Mesothelial cell of epicardium (in vitro differentiated cells): ENCODE results near the gene MAST4. TPM values are rescaled to one million over a fixed set of nuclear protein-coding genes. Genes with fewer than 3 reads are reported as not detected.

Experiments
- DNase-seq, 2 experiments: peaks; one replicate each; pipeline ENCODE4 v3.0.0; 2021; ENCODE audit warnings: low spot score in 2 of 2; ENCODE audit not compliant: unreplicated experiment in 2 of 2
- H3K27ac Mint-ChIP-seq: 2 replicates; pipeline ENCODE4 v1.8.0; 2021; ENCODE audit warnings: mixed read lengths
- H3K27me3 Mint-ChIP-seq: 2 replicates; pipeline ENCODE4 v1.8.0; 2021; ENCODE audit warnings: low read depth, mixed read lengths
- H3K36me3 Mint-ChIP-seq: 2 replicates; pipeline ENCODE4 v1.8.0; 2021; ENCODE audit warnings: mixed read lengths
- H3K4me1 Mint-ChIP-seq: 2 replicates; pipeline ENCODE4 v1.8.0; 2021; ENCODE audit warnings: mixed read lengths
- H3K4me3 Mint-ChIP-seq: 2 replicates; pipeline ENCODE4 v1.8.0; 2021; ENCODE audit warnings: mild to moderate bottlenecking, moderate library complexity, mixed read lengths
- H3K9me3 Mint-ChIP-seq: 2 replicates; pipeline ENCODE4 v1.8.0; 2021; ENCODE audit warnings: mixed read lengths
- total RNA-seq: library from RNA; stranded (reverse); gene quantifications from 3 replicates; pipeline ENCODE4 v1.2.1, GENCODE V29; 2021
- TF ChIP-seq, protein P1 (sequence below): fragments of 200-600 bp; sonication (generic); IDR thresholded peaks from one replicate; pipeline ENCODE4 v1.5.0; 2021; ENCODE audit warnings: antibody characterized with exemption; ENCODE audit not compliant: unreplicated experiment

Gene MAST4
- total RNA-seq, 1 donor from 2014 or later, result 29.8 TPM

DNA sequence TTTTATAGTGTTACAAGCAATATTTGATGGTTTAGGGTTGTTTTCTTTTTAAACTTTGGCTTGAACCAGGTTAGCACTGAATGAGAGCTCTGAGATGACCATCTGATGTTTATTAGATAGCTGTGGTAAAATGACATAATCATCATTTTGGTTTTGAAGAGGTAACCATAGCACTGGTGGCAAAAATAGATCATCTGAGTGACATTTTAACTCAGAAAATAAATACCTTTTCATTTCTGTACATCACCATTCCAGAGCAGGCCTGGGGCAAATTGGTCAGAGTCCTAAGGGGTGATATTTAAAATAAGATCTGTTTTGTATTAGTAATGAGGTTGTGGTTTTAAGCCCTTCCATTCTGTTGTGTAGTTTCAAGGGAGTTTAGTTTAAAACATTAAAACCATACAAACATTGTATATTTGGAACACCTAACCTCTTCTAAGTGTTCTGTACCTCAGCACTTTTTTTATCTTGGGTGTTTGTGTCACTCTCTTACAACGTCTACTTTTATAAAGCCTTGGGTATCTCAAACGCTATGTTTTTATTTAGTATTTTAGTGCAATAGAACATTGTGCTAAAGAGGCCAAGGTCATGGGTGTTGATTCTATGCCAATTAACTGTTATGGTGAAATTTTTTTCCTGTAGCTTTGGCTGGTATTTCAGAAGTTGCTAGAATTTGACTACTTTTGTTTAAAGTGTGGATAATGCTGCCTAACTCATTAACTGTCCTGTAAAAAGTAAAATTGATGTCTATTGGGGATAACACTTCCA is 434.3 kb downstream of the MAST4 start:
- TF ChIP-seq, protein P1, sequence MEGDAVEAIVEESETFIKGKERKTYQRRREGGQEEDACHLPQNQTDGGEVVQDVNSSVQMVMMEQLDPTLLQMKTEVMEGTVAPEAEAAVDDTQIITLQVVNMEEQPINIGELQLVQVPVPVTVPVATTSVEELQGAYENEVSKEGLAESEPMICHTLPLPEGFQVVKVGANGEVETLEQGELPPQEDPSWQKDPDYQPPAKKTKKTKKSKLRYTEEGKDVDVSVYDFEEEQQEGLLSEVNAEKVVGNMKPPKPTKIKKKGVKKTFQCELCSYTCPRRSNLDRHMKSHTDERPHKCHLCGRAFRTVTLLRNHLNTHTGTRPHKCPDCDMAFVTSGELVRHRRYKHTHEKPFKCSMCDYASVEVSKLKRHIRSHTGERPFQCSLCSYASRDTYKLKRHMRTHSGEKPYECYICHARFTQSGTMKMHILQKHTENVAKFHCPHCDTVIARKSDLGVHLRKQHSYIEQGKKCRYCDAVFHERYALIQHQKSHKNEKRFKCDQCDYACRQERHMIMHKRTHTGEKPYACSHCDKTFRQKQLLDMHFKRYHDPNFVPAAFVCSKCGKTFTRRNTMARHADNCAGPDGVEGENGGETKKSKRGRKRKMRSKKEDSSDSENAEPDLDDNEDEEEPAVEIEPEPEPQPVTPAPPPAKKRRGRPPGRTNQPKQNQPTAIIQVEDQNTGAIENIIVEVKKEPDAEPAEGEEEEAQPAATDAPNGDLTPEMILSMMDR, result no peak
- no peak for DNase-seq
- Mint-ChIP-seq H3K27me3 (no peaks in the 10 kb centered on the region), H3K4me1 (peaks cover 47% of the 10 kb centered on the region), H3K9me3 (peaks cover 8% of the 10 kb centered on the region), H3K27ac (peak overlapping the region; percentile 7), H3K4me3 (no peak overlapping the region), H3K36me3 (no peaks in the 10 kb centered on the region)

DNA sequence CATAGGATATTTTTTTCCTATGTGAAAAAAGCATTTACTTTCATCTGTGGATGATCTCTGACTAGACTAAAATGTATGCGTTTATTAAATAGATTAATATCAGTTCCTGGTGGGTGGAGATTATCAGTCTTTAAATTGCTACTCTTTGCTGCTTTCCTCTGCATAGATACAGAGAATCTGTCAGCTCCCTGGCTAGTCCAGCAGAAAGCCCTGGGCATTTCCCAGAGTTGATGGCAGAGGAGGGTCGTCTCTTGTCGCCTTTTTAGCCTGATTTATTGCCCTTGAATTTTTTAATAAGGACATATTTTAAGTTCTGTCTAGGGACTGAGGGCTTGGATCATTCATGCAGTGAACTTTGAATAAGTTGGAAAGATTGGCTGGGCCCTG is 434.9 kb downstream of the MAST4 start:
- Mint-ChIP-seq H3K9me3 (peaks cover 8% of the 10 kb centered on the region), H3K4me1 (peaks cover 47% of the 10 kb centered on the region), H3K27ac (peak overlapping the region; percentile 7), H3K36me3 (no peaks in the 10 kb centered on the region), H3K27me3 (no peaks in the 10 kb centered on the region), H3K4me3 (no peak overlapping the region)
- DNase-seq, result no peak
- TF ChIP-seq, protein P1, result no peak

DNA sequence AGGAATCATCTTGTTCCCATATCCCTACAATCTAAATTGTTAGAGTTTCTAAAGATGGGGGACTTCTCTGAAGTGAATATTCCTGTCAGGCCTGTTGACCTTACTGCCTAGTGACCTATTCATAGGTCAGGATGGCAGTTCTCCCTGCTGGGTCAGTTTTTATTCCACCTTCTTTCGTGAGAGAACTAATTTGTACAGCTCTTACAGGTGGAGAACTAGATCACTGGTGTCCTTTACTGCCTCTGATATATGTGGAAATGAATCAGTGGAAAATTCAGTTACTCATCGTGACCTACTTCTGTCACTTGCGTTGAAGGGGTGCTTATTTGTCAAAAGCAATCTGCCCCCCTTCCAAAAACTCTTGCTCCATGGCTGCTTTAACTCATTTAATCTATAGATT is 435.5 kb downstream of the MAST4 start:
- Mint-ChIP-seq H3K4me1 (peaks cover 48% of the 10 kb centered on the region), H3K27ac (no peak overlapping the region), H3K4me3 (no peak overlapping the region), H3K36me3 (no peaks in the 10 kb centered on the region), H3K27me3 (no peaks in the 10 kb centered on the region), H3K9me3 (peaks cover 8% of the 10 kb centered on the region)
- DNase-seq, result no peak
- TF ChIP-seq, protein P1, result no peak

DNA sequence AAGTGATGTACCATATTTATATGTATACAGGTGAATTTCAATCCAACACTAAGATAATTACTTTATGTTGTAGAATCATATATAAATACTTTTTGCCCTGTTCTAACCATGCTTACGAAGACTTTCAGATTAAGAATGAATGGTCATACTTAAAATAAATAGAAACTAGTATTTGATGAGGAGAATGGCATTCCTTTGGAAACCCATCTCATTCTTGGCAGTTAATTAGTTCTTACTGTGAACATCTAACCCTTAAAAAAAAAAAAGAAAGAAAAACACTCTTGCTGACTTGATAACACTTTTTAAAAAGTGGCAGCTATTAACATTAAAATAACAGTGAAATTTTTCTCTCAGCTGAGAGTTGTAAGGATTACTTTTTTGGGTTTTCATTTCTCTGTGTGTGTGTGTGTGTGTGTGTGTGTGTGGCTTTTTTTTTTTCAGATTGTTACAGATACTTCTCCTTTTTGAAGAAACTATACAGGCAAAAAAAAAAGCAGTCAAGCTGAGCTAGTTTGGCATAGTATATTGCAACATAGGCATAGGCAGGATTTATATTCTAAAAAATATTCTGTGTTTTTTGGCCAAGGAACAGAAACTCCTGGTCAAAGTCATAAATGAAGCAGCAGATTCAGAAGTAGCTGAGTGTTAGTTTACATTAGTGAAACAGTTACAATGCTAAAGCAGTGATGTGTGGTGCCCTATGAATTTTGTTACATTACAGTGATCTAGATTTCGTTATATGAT is 436.9 kb downstream of the MAST4 start:
- peaks cover 5% of the 10 kb centered on the region for H3K9me3 Mint-ChIP-seq
- H3K27me3 Mint-ChIP-seq, result no peaks in the 10 kb centered on the region
- no peak for DNase-seq
- H3K4me3 Mint-ChIP-seq, result no peak overlapping the region
- peak overlapping the region; percentile 57 for H3K27ac Mint-ChIP-seq
- TF ChIP-seq, protein P1, result no peak
- no peaks in the 10 kb centered on the region for H3K36me3 Mint-ChIP-seq
- peaks cover 48% of the 10 kb centered on the region for H3K4me1 Mint-ChIP-seq

DNA sequence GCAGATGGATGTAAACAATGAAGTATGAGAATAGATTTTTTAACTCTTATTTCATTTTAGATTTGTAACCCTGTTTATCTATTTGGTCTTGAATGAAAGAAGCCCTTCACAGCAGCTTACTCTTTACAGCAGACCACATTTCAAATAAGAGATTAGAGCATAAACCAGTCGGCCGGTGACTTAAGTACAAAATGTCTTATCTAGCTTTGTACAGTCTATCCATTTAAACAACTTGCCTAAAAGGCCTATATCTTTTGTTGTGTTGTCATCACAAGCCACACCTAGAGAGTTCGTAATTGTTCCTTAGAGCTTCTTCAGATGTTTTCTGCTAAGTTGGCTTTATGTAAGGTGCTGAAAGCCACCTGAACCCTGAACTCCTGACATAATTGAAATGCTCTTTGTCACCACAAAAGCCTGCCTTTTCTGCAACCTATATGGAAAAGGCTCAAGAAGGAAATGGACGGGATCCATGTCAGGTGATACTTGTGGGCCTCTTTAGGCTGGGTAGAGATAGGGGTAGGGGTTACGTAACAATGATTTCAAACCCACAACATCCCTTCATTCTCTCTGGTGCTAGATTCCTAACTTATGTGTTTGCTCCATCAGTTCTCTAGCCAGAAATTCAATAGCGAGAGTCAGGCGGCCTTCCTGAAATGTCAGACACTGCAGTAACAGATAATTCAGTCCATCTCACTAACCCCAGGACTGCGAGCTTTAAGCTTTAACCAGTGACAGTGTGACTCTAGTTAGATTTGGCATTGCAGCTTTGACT is 437.9 kb downstream of the MAST4 start:
- H3K36me3 Mint-ChIP-seq, result no peaks in the 10 kb centered on the region
- no peak overlapping the region for H3K4me3 Mint-ChIP-seq
- H3K9me3 Mint-ChIP-seq, result no peaks in the 10 kb centered on the region
- DNase-seq, result no peak
- H3K27ac Mint-ChIP-seq, result no peak overlapping the region
- H3K27me3 Mint-ChIP-seq, result no peaks in the 10 kb centered on the region
- H3K4me1 Mint-ChIP-seq, result peaks cover 48% of the 10 kb centered on the region
- TF ChIP-seq, protein P1, result no peak
